ENCODE data around the gene TRMU. TPM values are rescaled to one million over a fixed set of nuclear protein-coding genes. Genes with fewer than 3 reads are reported as not detected.
A peak's percentile ranks its signal among the peaks of the same experiment; 100 is the strongest.

Gene TRMU
- total and polyA plus RNA-seq, 2 of the 8 experiments (the other 6 are each of a cell fraction or from before 2014, with no cell fraction given): 43.4 to 70.6 TPM

- Histone ChIP-seq H3K27me3 (replicated peaks in 1 of 4; ENCODE audit: control insufficient read depth in 3 of 4, extremely low read depth in 1 of 4, insufficient read depth in 3 of 4, low read length in 3 of 4) (no peaks in the 10 kb centered on the region), H3K4ac (replicated peaks; ENCODE audit: insufficient read length, low read depth, low read length) (no peak overlapping the region), H2AFZ (ENCODE audit: low read length) (no peak overlapping the region), H3K56ac (replicated peaks; ENCODE audit: insufficient read length, low read depth, low read length) (no peak overlapping the region), H3K27ac (ENCODE audit: low read depth, low read length) (0 out of 2 replicates have a peak overlapping the region, but pooled peaks have one; percentile 14), H2BK120ac (replicated peaks; ENCODE audit: low read depth, low read length) (no peak overlapping the region), H2BK15ac (ENCODE audit: low read length) (no peak overlapping the region), H2BK5ac (ENCODE audit: low read depth, low read length) (peak overlapping the region; percentile 73; the same call in 1 of the 2 replicates), H3K23me2 (ENCODE audit: low read depth, low read length) (no peaks in the 10 kb centered on the region), H3K9ac (replicated peaks in 1 of 4; ENCODE audit: extremely low read depth in 1 of 4, low read depth in 3 of 4, low read length in 3 of 4) (no peak overlapping the region), H2AK5ac (ENCODE audit: low read depth, low read length) (peak overlapping the region; percentile 98; the same call in 1 of the 2 replicates), H3K4me1 (replicated peaks in 1 of 4; ENCODE audit: control insufficient read depth in 3 of 4, insufficient read depth in 4 of 4, low read length in 3 of 4) (peaks cover 0 to 30% (median 27%) of the 10 kb centered on the region in 4 experiments; a peak in 6 of 7 replicates), H2BK20ac (ENCODE audit: low read length) (no peak overlapping the region), H4K20me1 (replicated peaks in 1 of 2; ENCODE audit: control insufficient read depth in 1 of 2, insufficient read depth in 2 of 2, low read length in 2 of 2) (peaks cover 0 to 3% of the 10 kb centered on the region in 2 experiments), H3K36me3 (ENCODE audit: control insufficient read depth in 2 of 4, insufficient read depth in 4 of 4, low read length in 3 of 4) (peaks cover 0 to 6% (median 1%) of the 10 kb centered on the region in 4 experiments; a peak in 4 of 8 replicates), H3K14ac (ENCODE audit: insufficient read length) (no peak overlapping the region), H4K5ac (ENCODE audit: insufficient read length, low read depth, low read length) (no peak overlapping the region), H3K79me1 (ENCODE audit: low read depth, low read length) (no peaks in the 10 kb centered on the region), H3K9me3 (ENCODE audit: insufficient read depth in 2 of 2, low read depth in 1 of 2, low read length in 1 of 2) (no peaks in the 10 kb centered on the region), H4K8ac (ENCODE audit: extremely low read depth, insufficient read depth, low read length) (no peak overlapping the region), H3K18ac (ENCODE audit: extremely low read depth, low read length) (peak overlapping the region; percentile 78), H3K4me2 (ENCODE audit: insufficient read depth in 1 of 2, low read depth in 2 of 2, low read length in 2 of 2) (peak overlapping the region; percentile 11 to 59), H3K23ac (ENCODE audit: insufficient read length) (no peak overlapping the region), H3K4me3 (ENCODE audit: extremely low read depth in 1 of 4, insufficient read depth in 2 of 4, low read depth in 3 of 4, low read length in 4 of 4) (peak overlapping the region in 1 of 4 experiments; percentile 38; a peak in 4 of 8 replicates), H4K91ac (replicated peaks; ENCODE audit: insufficient read length, low read length) (peak overlapping the region; percentile 80), H2BK12ac (ENCODE audit: low read depth, low read length) (0 out of 2 replicates have a peak overlapping the region, but pooled peaks have one; percentile 94), H3K79me2 (ENCODE audit: control insufficient read depth in 1 of 2, insufficient read depth in 2 of 2, low read length in 2 of 2) (no peaks in the 10 kb centered on the region)
- POLR2A ChIA-PET (ENCODE audit: partially characterized antibody): interaction anchor here (1.5 kb wide), 2 partner anchors 11 to 66 kb away, joined by 3 read pairs; no protein-coding TSS in a partner anchor
- WGBS, 2 experiments (ENCODE audit: extremely low coverage in 1 of 2, insufficient coverage in 1 of 2, insufficient read length in 1 of 2, insufficient replicate concordance in 2 of 2, low coverage in 1 of 2, low lambda C conversion rate in 2 of 2, missing lambda C conversion rate in 1 of 2): 32% methylated on average over 27 of the region's 27 CpGs; no CpG with 5 or more reads in 1 of the 2 experiments
- CTCF ChIA-PET (ENCODE audit: partially characterized antibody): interaction anchor here (0.6 to 2.9 kb wide), 8 partner anchors 10 to 174 kb away, joined by 3 to 16 read pairs (median 4); no protein-coding TSS in a partner anchor
- FAIRE-seq: peak; percentile 60
- DNase-seq (ENCODE audit: low read depth in 1 of 2, low spot score in 2 of 2): peak; percentile 27 to 73
- TF ChIP-seq CBX5 (IDR thresholded peaks at IDR 0.05; ENCODE audit: low read depth, low read length) (no peak), CBX8 (IDR thresholded peaks at IDR 0.05; ENCODE audit: borderline replicate concordance, low read depth, low read length) (no peak), RBBP5 (IDR thresholded peaks at IDR 0.05; ENCODE audit: borderline replicate concordance, low read depth, low read length) (no peak), POLR2A (IDR thresholded peaks at IDR 0.05; ENCODE audit: control extremely low read depth in 1 of 2, low read depth in 2 of 2, low read length in 2 of 2) (no peak), JUND (IDR thresholded peaks at IDR 0.05; ENCODE audit: low read length) (peak; percentile 89), HDAC6 (IDR thresholded peaks at IDR 0.05; ENCODE audit: low read depth, low read length) (no peak), YY1 (IDR thresholded peaks at IDR 0.05; ENCODE audit: low read depth, low read length) (peak; percentile 65), TCF12 (IDR thresholded peaks at IDR 0.05; ENCODE audit: low read depth, low read length) (no peak), MAFK (IDR thresholded peaks at IDR 0.05; ENCODE audit: low read depth, low read length) (no peak), TAF1 (IDR thresholded peaks at IDR 0.05; ENCODE audit: low read depth, low read length) (no peak), MAX (IDR thresholded peaks at IDR 0.05) (no peak), SIRT6 (IDR thresholded peaks at IDR 0.05; ENCODE audit: low read length) (no peak)
Measured at GRCh38 chr22:46377525-46378425, 42.3 kb downstream of the TRMU start.
